Upper lobe of right lung (tissue), 1 donor: ENCODE measurements around the gene SYCP1. TPM values are rescaled to one million over a fixed set of nuclear protein-coding genes. Genes with fewer than 3 reads are reported as not detected.
"Not testable (repeated sequence)": the region's sequence is repeated elsewhere in the genome, so short reads cannot be mapped to it uniquely, and the experiment has no call there.

ENCODE experiments used
- ATAC-seq: fragments of 200-7000 bp; cut with Tn5 transposase; one replicate; pipeline ENCODE4 v1.9.1; 2020; ENCODE audit warnings: mild to moderate bottlenecking, moderate library complexity
- DNase-seq: peaks from one replicate; pipeline ENCODE4 v3.0.0-alpha.2; 2020
- H3K27ac ChIP-seq: fragments of 200-600 bp; one replicate; pipeline ENCODE4 v1.8.0; 2022
- H3K27me3 ChIP-seq: fragments of 200-600 bp; one replicate; pipeline ENCODE4 v1.8.0; 2022; ENCODE audit warnings: mild to moderate bottlenecking
- H3K36me3 ChIP-seq: fragments of 200-600 bp; one replicate; pipeline ENCODE4 v1.8.0; 2022
- H3K4me1 ChIP-seq: fragments of 200-600 bp; one replicate; pipeline ENCODE4 v1.8.0; 2022
- H3K4me3 ChIP-seq: fragments of 200-600 bp; one replicate; pipeline ENCODE4 v1.8.0; 2022; ENCODE audit warnings: mild to moderate bottlenecking
- H3K9me3 ChIP-seq: fragments of 200-600 bp; one replicate; pipeline ENCODE4 v1.8.0; 2022
- CTCF ChIP-seq: fragments of 200-600 bp; IDR thresholded peaks from one replicate; pipeline ENCODE4 v1.8.0; 2022; ENCODE audit warnings: antibody characterized with exemption
- intact Hi-C: fragments of 100-400 bp; cut with DNase I; formaldehyde crosslinking; loops from one replicate; pipeline ENCODE4 v1.11.0; 2022
- total RNA-seq: library from RNA; stranded (reverse); fragmentation: NEBNext Ultra II Directional; extraction: Animal tissue kit (Norgen Biotek cat#: 25700); gene quantifications from one replicate; pipeline ENCODE4 v1.2.1, GENCODE V29; 2021
- donor health status: DM: no; HTN: yes; CAD: no; lungs with severe emphysema.

Gene SYCP1
- total RNA-seq, 1 donor from 2014 or later: not detected

- no peak for DNase-seq
- Histone ChIP-seq H3K27me3 (no peaks in the 10 kb centered on the region), H3K9me3 (no peaks in the 10 kb centered on the region), H3K4me3 (no peak overlapping the region), H3K27ac (no peak overlapping the region), H3K4me1 (no peaks in the 10 kb centered on the region), H3K36me3 (no peaks in the 10 kb centered on the region)
- no peak for TF ChIP-seq CTCF
- intact Hi-C loops: no loop called here
- ATAC-seq: no peak
These were observed 157.3 kb downstream of the SYCP1 start for GRCh38 chr1:115012006-115012405.

GRCh38 chr1:115012434-115012833, 157.8 kb downstream of the SYCP1 start:
- no peaks in the 10 kb centered on the region for H3K27me3 ChIP-seq
- no peak overlapping the region for H3K27ac ChIP-seq
- ATAC-seq (no peak), DNase-seq (no peak)
- H3K36me3 ChIP-seq: no peaks in the 10 kb centered on the region
- H3K4me3 ChIP-seq: no peak overlapping the region
- no peak for TF ChIP-seq CTCF
- no peaks in the 10 kb centered on the region for H3K4me1 ChIP-seq
- intact Hi-C loops: no loop called here
- no peaks in the 10 kb centered on the region for H3K9me3 ChIP-seq

- Histone ChIP-seq H3K4me1 (no peaks in the 10 kb centered on the region), H3K9me3 (no peaks in the 10 kb centered on the region), H3K27me3 (no peaks in the 10 kb centered on the region), H3K4me3 (no peak overlapping the region), H3K36me3 (no peaks in the 10 kb centered on the region), H3K27ac (no peak overlapping the region)
- no peak for TF ChIP-seq CTCF
- ATAC-seq (no peak), DNase-seq (no peak)
- intact Hi-C loops: no loop called here
These were observed 159.1 kb downstream of the SYCP1 start for GRCh38 chr1:115013792-115014191.

GRCh38 chr1:115019549-115019948, 164.9 kb downstream of the SYCP1 start:
- ATAC-seq, H3K4me1 ChIP-seq, H3K27ac ChIP-seq, intact Hi-C loops, H3K27me3 ChIP-seq, DNase-seq, H3K4me3 ChIP-seq, H3K36me3 ChIP-seq, H3K9me3 ChIP-seq: not testable (repeated sequence)

GRCh38 chr1:115021145-115021544, 166.5 kb downstream of the SYCP1 start:
- H3K4me3 ChIP-seq: no peak overlapping the region
- no peaks in the 10 kb centered on the region for H3K36me3 ChIP-seq
- H3K4me1 ChIP-seq: no peaks in the 10 kb centered on the region
- no peak for TF ChIP-seq CTCF
- H3K27ac ChIP-seq: no peak overlapping the region
- H3K9me3 ChIP-seq: no peaks in the 10 kb centered on the region
- H3K27me3 ChIP-seq: no peaks in the 10 kb centered on the region
- ATAC-seq (no peak), DNase-seq (no peak)
- intact Hi-C loops: no loop called here

- TF ChIP-seq CTCF: no peak
- no peak overlapping the region for H3K4me3 ChIP-seq
- DNase-seq: no peak
- no peak for ATAC-seq
- H3K27ac ChIP-seq: no peak overlapping the region
- no peaks in the 10 kb centered on the region for H3K27me3 ChIP-seq
- no peaks in the 10 kb centered on the region for H3K9me3 ChIP-seq
- intact Hi-C loops: no loop called here
- H3K4me1 ChIP-seq: no peaks in the 10 kb centered on the region
- H3K36me3 ChIP-seq: no peaks in the 10 kb centered on the region
These were observed 168.9 kb downstream of the SYCP1 start for GRCh38 chr1:115023593-115023992.
